Kidney (tissue), 14 donors: ENCODE data around the gene SYNE1. TPM values are rescaled to one million over a fixed set of nuclear protein-coding genes. Genes with fewer than 3 reads are reported as not detected.
"Not testable (repeated sequence)": the region's sequence is repeated elsewhere in the genome, so short reads cannot be mapped to it uniquely, and the experiment has no call there.

Source experiments
- DNase-seq, 5 donors: peaks; one replicate each; pipeline ENCODE4 v3.0.0-alpha.2; 2013 to 2020
- FAIRE-seq: peaks from 2 replicates; lab custom pipeline; 2012; peaks lifted over from hg19 to GRCh38; lab: Jason Lieb, UNC
- H3K27ac ChIP-seq, 2 donors: one replicate each; pipeline ENCODE4 v1.7.0; 2013; ENCODE audit warnings: low read depth in 2 of 2, low read length in 2 of 2, inconsistent platforms in 1 of 2
- H3K27me3 ChIP-seq: one replicate; pipeline ENCODE4 v1.7.1; 2013; ENCODE audit warnings: low read length, inconsistent platforms; ENCODE audit not compliant: control insufficient read depth, insufficient read depth
- H3K36me3 ChIP-seq, 3 donors: one replicate each; pipeline versions ENCODE4 v1.7.0 to v1.7.1; 2013; ENCODE audit warnings: low read length in 3 of 3, control low read depth in 1 of 3, inconsistent platforms in 1 of 3; ENCODE audit not compliant: insufficient read depth in 3 of 3, control insufficient read depth in 2 of 3
- H3K4me1 ChIP-seq, 3 donors: one replicate each; pipeline versions ENCODE4 v1.7.0 to v1.7.1; 2013; ENCODE audit warnings: low read length in 3 of 3, inconsistent platforms in 1 of 3, low read depth in 1 of 3; ENCODE audit not compliant: control insufficient read depth in 2 of 3, insufficient read depth in 2 of 3
- H3K4me3 ChIP-seq, 3 donors: one replicate each; pipeline versions ENCODE4 v1.7.0 to v1.8.1; 2013; ENCODE audit warnings: low read length in 3 of 3, control low read depth in 1 of 3, inconsistent platforms in 1 of 3
- H3K9ac ChIP-seq, 3 donors: one replicate each; pipeline versions ENCODE4 v1.7.0 to v1.7.1; 2013; ENCODE audit warnings: low read length in 3 of 3, control low read depth in 1 of 3, inconsistent platforms in 1 of 3
- H3K9me3 ChIP-seq, 3 donors: one replicate each; pipeline versions ENCODE4 v1.7.0 to v1.7.1; 2013; ENCODE audit warnings: low read length in 3 of 3, control low read depth in 1 of 3, inconsistent platforms in 1 of 3; ENCODE audit not compliant: control insufficient read depth in 2 of 3, insufficient read depth in 1 of 3
- CTCF ChIP-seq: IDR thresholded peaks from 3 replicates; pipeline ENCODE4 v1.5.1; 2012; ENCODE audit warnings: mild to moderate bottlenecking, moderate library complexity, borderline replicate concordance; ENCODE audit not compliant: insufficient read depth; ENCODE audit errors: extremely low read depth
- intact Hi-C: fragments of 100-400 bp; cut with DNase I; formaldehyde crosslinking; loops from one replicate; pipeline ENCODE4 v1.11.1; 2022
- polyA plus RNA-seq: library from polyadenylated mRNA; stranded (reverse); fragments of 350-450 nt; fragmentation: Illumina TruSeq; extraction: RNeasy Lipid Tissue Mini Kit (QIAGEN cat#74804); gene quantifications from one replicate; pipeline ENCODE4 v1.2.3, GENCODE V29; 2014; ENCODE audit warnings: low read depth, low replicate concordance; ENCODE audit not compliant: insufficient read depth
- total RNA-seq: library from RNA; stranded (reverse); fragmentation: NEBNext Ultra II Directional; extraction: Animal tissue kit (Norgen Biotek cat#: 25700); gene quantifications from one replicate; pipeline ENCODE4 v1.2.1, GENCODE V29; 2021
- donor health status: control.
- donor health status: control.
- donor health status: control.
- donor health status: control.
- donor health status: control.
- donor health status: DM: yes; HTN: yes; CAD: no.
- donor health status: Normal renal cell carcinoma (clear cell type).

Gene SYNE1
- total and polyA plus RNA-seq, 2 donors from 2014 or later: 47.8 to 216 TPM

- no peak for DNase-seq
These were observed 10.9 kb upstream of the SYNE1 start for GRCh38 chr6:152648105-152648504.

GRCh38 chr6:152646732-152647131, 9.6 kb upstream of the SYNE1 start:
- not testable (repeated sequence) for FAIRE-seq

More at GRCh38 chr6:152648105-152648504, 10.9 kb upstream of the SYNE1 start:
- Histone ChIP-seq H3K27me3 (no peaks in the 10 kb centered on the region), H3K4me1 (no peaks in the 10 kb centered on the region), H3K27ac (no peak overlapping the region), H3K9me3 (no peaks in the 10 kb centered on the region), H3K4me3 (no peak overlapping the region), H3K9ac (no peak overlapping the region), H3K36me3 (no peaks in the 10 kb centered on the region)
- FAIRE-seq: no peak
- TF ChIP-seq CTCF: no peak
- intact Hi-C loops: no loop called here

GRCh38 chr6:152642578-152643375, 5.6 kb upstream of the SYNE1 start:
- DNase-seq (peak; percentile 58 to 78 (median 74)), FAIRE-seq (no peak)
- intact Hi-C loops: no loop called here
- peak; percentile 66 for TF ChIP-seq CTCF
- Histone ChIP-seq H3K9me3 (no peaks in the 10 kb centered on the region), H3K4me1 (no peaks in the 10 kb centered on the region), H3K4me3 (no peak overlapping the region), H3K27me3 (no peaks in the 10 kb centered on the region), H3K27ac (no peak overlapping the region), H3K9ac (no peak overlapping the region), H3K36me3 (no peaks in the 10 kb centered on the region)

More at GRCh38 chr6:152646732-152647131, 9.6 kb upstream of the SYNE1 start:
- H3K4me1 ChIP-seq, intact Hi-C loops, H3K27me3 ChIP-seq, H3K9me3 ChIP-seq, H3K9ac ChIP-seq, DNase-seq, H3K36me3 ChIP-seq, H3K4me3 ChIP-seq, H3K27ac ChIP-seq: not testable (repeated sequence)

GRCh38 chr6:152636609-152637295, 410 bp downstream of the SYNE1 start:
- Histone ChIP-seq H3K9ac (peak overlapping the region; percentile 3 to 46 (median 37)), H3K4me3 (peak overlapping the region; percentile 76 to 93 (median 80)), H3K4me1 (peaks cover 0 to 4% (median 0%) of the 10 kb centered on the region in 3 donors), H3K36me3 (no peaks in the 10 kb centered on the region), H3K27ac (peak overlapping the region; percentile 63 to 82), H3K27me3 (peaks cover 2% of the 10 kb centered on the region), H3K9me3 (no peaks in the 10 kb centered on the region)
- FAIRE-seq (no peak), DNase-seq (peak; percentile 55 to 89 (median 66))
- TF ChIP-seq CTCF: no peak
- intact Hi-C loops: no loop called here
